ENCODE data around the gene LRRC47. TPM values are rescaled to one million over a fixed set of nuclear protein-coding genes. Genes with fewer than 3 reads are reported as not detected.
A peak's percentile ranks its signal among the peaks of the same experiment; 100 is the strongest.

Gene LRRC47
- total RNA-seq (2014; rRNA removed; shearing (Covaris generic)): 17.3 and 20.9 TPM in 2 replicates

DNA sequence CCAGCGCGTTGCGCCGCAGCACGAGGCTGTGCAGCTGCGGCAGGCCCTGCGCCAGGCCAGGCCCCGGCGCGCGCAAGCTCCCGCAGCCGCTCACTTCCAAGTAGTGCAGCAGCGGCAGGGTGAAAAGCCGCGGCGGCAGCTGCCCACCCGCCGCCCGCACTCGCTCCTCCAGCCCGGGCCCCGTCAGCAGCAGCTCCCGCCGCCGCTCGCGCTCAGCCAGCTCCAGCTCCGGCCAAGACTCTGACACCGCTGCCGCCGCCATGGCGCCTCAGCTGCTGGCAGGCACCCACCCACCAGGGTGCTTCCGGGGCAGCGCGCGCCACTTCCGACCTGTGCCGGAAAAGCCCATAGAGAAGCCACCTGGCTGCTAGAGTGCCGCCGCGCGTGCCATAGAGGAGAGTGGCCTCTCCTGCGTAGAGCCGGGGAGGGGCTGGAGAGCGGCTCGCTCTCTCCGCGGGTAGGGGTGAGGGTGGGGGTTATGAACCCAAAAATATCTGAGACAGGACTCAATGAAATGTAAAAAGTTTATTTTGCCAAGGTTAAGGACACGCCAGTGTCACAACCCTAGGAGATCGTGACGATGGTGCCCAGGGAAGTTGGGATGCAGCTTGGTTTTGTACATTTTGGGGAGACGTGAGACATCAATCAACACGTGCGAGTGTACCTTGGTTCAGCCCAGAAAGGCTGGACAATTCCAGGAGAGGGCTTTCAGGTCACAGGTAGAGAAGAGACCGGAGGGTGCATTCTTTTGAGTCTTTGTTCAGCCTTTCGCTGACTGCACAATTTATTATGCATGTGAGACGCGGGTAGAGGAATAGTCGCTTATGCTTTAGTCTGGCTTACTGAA is at the start of gene LRRC47:
Gene LRRC47 (minus strand): TSS at position 284 of the 847 bp plus-strand sequence. CDS start 22 bp downstream, at position 262.
- peak; percentile 93 for DNase-seq (ENCODE audit: low spot score)

DNA sequence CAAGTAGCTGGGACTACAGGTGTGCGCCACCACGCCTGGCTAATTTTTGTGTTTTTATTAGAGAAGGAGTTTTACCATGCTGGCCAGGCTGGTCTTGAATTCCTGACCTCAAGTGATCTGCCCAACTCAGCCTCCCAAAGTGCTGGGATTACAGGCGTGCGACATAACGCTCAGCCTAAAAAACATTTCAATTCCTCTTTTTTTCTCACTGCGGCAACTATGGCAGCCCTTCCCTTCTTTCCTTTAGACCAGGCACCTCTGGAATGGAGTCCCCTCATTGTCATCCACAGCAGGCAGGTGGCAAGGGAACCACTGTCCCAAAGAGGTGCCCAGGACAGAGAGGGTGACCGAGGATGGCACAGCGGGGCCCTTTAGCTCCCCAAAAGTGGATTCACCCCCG is 46.6 kb upstream of the LRRC47 start:
- DNase-seq (ENCODE audit: low spot score): no peak

DNA sequence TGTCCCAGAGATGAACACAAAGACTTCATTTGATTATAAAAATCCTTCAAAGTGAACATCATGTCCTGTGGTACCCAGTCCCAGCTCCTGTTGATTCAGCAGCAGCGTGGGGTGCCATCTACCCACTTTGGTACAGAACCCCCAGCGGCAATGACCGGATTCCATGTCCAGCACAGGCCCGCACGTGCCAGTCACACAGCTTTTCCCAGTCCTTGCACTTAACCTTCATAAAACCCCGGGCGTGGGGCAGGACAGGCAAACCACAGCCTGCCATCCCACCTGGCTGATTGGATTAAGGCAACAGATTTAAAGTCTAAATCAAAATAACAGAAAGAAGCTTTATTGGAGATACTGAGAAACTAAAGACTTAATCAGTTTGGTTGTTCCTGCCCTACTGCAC is 45.2 kb upstream of the LRRC47 start:
- DNase-seq (ENCODE audit: low spot score): no peak

- DNase-seq (ENCODE audit: low spot score): no peak
Observed at GRCh38 chr1:3838788-3839187, 42.5 kb upstream of the LRRC47 start.

GRCh38 chr1:3837685-3838084 is 41.4 kb upstream of the LRRC47 start:
- DNase-seq (ENCODE audit: low spot score): no peak

DNA sequence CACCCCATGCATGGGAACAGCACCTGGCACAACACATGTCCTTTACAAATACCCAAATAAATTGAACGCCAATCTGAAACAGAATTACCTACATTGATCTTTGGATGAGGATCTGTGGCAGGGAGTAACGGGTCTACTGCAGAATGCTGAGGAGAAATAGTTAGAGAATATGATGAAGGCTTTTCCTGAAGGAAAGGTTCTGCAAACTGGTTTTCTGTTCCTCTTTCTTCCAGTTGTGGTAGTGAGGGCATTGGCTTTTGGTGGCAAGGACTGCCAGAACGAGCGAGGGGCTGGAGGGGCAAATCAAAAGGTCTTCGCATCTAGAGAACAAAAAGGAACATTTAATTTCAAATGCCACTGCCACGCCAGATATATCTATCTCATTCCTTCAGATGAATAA is 40.9 kb upstream of the LRRC47 start:
- no peak for DNase-seq (ENCODE audit: low spot score)

DNA sequence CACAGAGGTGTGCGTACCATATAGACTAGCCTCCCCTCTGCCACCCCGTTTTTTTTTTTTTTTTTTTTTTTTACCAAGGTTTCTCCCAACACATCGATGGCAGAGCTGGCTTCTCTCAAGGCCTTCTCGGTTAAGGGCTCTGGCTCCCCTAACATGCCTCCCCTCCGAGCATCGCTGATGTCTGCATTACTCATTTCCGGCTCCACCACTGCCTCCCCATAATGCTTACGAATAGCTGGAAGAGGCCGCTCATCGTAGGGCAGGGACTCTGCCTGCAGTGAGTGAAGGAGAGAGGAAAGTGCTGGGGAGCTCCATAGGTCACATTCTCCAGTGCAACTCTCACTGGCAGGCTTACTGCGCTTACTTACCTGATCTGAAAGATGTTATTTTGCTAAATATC is 40.1 kb upstream of the LRRC47 start:
- DNase-seq (ENCODE audit: low spot score): no peak

DNA sequence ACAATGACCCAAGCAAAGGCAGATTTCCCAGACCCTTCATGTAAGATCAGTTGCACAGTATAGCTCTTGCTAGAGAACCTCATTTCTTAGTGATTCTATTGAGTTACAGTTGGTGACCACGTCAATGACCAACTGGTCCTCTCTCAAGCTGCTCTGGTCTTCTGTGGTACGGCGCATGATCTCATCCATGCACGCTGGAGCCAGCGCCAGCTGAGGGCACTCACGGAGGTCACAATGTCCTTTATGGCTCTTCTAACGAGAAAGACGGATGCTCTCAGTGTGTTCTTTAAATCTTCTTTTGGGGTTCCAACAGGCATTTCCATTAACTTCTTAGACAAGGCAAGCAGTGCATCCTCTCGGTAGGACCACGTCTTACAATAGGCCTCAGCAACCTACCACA is 38.4 kb upstream of the LRRC47 start:
- no peak for DNase-seq (ENCODE audit: low spot score)

- no peak for DNase-seq (ENCODE audit: low spot score)
Observed at GRCh38 chr1:3831689-3832088, 35.4 kb upstream of the LRRC47 start.

- no peak for DNase-seq (ENCODE audit: low spot score)
Observed at GRCh38 chr1:3828391-3828790, 32.1 kb upstream of the LRRC47 start.

- no peak for DNase-seq (ENCODE audit: low spot score)
Observed at GRCh38 chr1:3827813-3828307, 31.6 kb upstream of the LRRC47 start.

GRCh38 chr1:3825356-3825755 is 29.1 kb upstream of the LRRC47 start:
- DNase-seq (ENCODE audit: low spot score): no peak

DNA sequence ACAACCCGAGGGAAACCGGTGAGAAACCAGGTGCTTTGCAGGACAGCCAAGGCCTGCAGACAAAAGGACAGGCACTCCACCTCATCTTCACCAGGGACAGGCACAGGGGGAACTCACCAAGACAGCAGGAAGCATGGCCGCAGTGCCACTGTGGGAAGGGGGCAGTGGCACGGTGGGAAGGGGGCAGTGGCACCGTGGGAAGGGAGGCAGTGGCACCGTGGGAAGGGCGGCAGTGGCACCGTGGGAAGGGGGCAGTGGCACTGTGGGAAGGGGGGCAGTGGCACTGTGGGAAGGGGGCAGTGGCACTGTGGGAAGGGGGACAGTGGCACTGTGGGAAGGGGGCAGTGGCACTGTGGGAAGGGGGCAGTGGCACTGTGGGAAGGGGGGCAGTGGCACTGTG is 28.4 kb upstream of the LRRC47 start:
- no peak for DNase-seq (ENCODE audit: low spot score)

DNA sequence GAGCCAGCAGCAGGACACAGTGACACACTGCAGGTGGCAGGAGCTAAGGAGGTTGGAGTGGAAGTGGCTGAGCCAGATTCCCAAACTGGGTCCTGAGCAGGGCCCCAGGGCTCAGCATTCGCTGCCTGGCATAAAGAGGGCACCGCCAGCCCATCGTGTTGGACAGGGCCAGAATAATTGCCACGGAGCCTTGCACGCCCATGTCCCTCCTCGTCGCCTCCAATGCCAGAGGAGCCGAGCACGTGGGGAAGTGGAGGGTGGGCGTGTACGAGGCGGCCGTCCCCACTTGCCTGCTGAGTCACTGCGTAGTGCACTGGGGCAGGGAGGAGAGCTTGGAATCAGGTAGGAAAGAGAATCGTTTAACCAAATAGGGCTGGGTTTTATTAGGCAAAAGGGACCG is 26.1 kb upstream of the LRRC47 start:
- DNase-seq (ENCODE audit: low spot score): no peak

- DNase-seq (ENCODE audit: low spot score): no peak
Observed at GRCh38 chr1:3821908-3822307, 25.6 kb upstream of the LRRC47 start.

- no peak for DNase-seq (ENCODE audit: low spot score)
Observed at GRCh38 chr1:3821447-3821846, 25.1 kb upstream of the LRRC47 start.

DNA sequence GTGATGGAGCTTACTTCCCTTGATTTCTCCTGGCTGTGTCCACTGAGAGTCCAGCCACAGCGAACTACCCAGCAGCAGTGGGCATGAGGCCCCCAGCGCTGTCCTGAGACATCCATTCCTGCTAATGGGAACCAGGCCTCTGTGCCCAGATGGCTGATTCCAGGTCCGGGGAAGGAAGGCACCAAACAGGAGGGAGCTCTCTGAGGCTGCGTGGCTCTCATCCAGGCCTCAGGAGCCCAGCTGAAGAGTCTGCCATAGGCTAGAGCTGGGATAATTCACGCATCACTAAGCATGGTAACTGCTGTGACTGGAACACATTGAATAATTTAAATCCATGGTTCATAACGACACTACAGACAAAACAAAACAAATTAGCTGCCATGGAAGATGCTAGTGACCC is 24.7 kb upstream of the LRRC47 start:
- DNase-seq (ENCODE audit: low spot score): no peak

- DNase-seq (ENCODE audit: low spot score): no peak
Observed at GRCh38 chr1:3820316-3820715, 24.0 kb upstream of the LRRC47 start.

DNA sequence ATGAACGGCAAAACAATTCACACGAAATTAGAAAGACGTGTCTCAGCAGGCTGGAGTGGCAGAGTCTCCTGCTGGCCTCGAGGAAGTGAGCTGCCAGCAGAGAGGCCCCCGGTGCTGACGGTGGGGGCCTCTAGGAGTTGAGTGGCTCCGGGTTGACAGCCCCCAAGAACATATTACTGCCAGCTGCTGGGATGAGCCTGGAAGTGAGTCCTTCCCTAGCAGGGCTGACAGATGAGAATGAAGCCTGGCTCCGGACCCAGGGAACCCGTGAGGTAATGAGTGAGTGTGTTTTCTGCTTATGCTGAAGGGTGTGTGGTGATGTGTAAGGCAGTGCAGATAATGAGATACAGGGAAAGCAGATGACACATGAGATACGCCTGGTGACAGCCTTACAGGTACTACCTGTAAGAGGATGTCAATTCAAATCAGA is 23.5 kb upstream of the LRRC47 start:
- no peak for DNase-seq (ENCODE audit: low spot score)

DNA sequence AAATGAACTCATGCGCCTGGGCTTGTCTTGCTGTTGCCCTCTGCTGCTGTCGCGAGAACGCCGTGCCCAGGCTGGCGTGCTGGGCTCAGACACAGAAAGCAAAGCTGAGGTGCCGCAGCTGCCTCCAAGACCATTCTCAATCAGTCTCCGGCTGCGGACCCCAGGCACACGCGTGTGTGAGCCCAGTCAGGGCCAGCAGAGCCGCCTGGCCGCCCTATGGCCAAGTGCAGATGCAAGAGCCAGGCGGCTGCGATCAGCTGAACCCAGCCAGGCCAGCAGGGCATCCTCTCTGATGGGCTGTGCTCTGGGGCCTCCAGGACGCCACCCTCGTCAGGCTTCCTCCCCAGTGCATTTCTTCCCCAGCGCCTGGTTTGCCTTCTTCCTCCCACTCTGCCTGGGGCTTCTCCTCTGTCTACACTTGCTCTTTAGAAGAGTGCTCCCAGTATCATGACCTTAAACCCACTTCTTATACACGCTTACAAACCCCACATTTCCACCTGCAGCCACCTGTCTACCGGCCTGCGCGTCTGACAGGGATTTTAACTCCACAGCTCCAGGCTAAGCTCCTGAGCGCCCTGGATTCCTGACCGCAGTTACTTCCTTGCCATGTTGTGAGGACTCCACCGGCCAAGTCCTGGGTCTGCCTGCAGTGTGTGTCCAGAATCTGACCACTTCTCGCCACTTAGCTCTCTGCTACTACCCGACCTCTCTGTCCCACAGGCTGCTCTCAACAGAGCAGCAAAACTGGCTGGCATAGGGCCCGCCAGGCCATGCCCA is 21.7 kb upstream of the LRRC47 start:
- no peak for DNase-seq (ENCODE audit: low spot score)

- DNase-seq (ENCODE audit: low spot score): no peak
Observed at GRCh38 chr1:3817138-3817740, 20.9 kb upstream of the LRRC47 start.

Data from H4 (cell line).